ENCODE measurements around the gene OCIAD1. TPM values are rescaled to one million over a fixed set of nuclear protein-coding genes. Genes with fewer than 3 reads are reported as not detected.
A peak's percentile ranks its signal among the peaks of the same experiment; 100 is the strongest.

Gene OCIAD1
- total and polyA plus RNA-seq, 4 donors: 52.4 to 114 (median 82.6) TPM

GRCh38 chr4:48827622-48828021 lies 3.3 kb upstream of the OCIAD1 start:
- H3K36me3 ChIP-seq (ENCODE audit: control insufficient read depth in 4 of 4, insufficient read depth in 3 of 4, low read depth in 1 of 4, low read length in 3 of 4): no peaks in the 10 kb centered on the region
- no peak for DNase-seq (ENCODE audit: low spot score)

GRCh38 chr4:48831532-48832030 lies 693 bp downstream of the OCIAD1 start:
- WGBS: under 1% methylated on average over 10 of the region's 10 CpGs
- DNase-seq (ENCODE audit: low spot score): no peak
- H3K9ac ChIP-seq (ENCODE audit: low read depth in 1 of 2, low read length in 2 of 2): peak overlapping the region; percentile 94 to 96
- no peaks in the 10 kb centered on the region for H3K27me3 ChIP-seq (ENCODE audit: control insufficient read depth in 4 of 4, insufficient read depth in 4 of 4, low read length in 3 of 4)
- no peaks in the 10 kb centered on the region for H3K9me3 ChIP-seq (ENCODE audit: control insufficient read depth in 4 of 4, low read length in 3 of 4)
- TF ChIP-seq JUND (IDR thresholded peaks at IDR 0.05) (no peak), NR2F2 (IDR thresholded peaks at IDR 0.05) (no peak), TAF1 (conservative IDR thresholded peaks at IDR 0.05) (no peak), FOXA1 (IDR thresholded peaks at IDR 0.05) (no peak)
- H3K4me1 ChIP-seq (ENCODE audit: control insufficient read depth in 4 of 4, insufficient read depth in 4 of 4, low read length in 3 of 4): peaks cover 0 to 9% (median 0%) of the 10 kb centered on the region in 4 donors
- H3K4me3 ChIP-seq (ENCODE audit: low read depth in 1 of 3, low read length in 3 of 3): peak overlapping the region; percentile 63 to 97 (median 94)
- peaks cover 4 to 20% (median 5%) of the 10 kb centered on the region in 4 donors for H3K36me3 ChIP-seq (ENCODE audit: control insufficient read depth in 4 of 4, insufficient read depth in 3 of 4, low read depth in 1 of 4, low read length in 3 of 4)
- H3K27ac ChIP-seq (ENCODE audit: low read depth in 1 of 2, low read length in 2 of 2): peak overlapping the region; percentile 92 to 96

More at GRCh38 chr4:48827622-48828021, 3.3 kb upstream of the OCIAD1 start:
- Histone ChIP-seq H3K27me3 (ENCODE audit: control insufficient read depth in 4 of 4, insufficient read depth in 4 of 4, low read length in 3 of 4) (no peaks in the 10 kb centered on the region), H3K9me3 (ENCODE audit: control insufficient read depth in 4 of 4, low read length in 3 of 4) (no peaks in the 10 kb centered on the region), H3K4me1 (ENCODE audit: control insufficient read depth in 4 of 4, insufficient read depth in 4 of 4, low read length in 3 of 4) (peaks cover 0 to 6% (median 0%) of the 10 kb centered on the region in 4 donors), H3K4me3 (ENCODE audit: low read depth in 1 of 3, low read length in 3 of 3) (no peak overlapping the region), H3K27ac (ENCODE audit: low read depth in 1 of 2, low read length in 2 of 2) (no peak overlapping the region), H3K9ac (ENCODE audit: low read depth in 1 of 2, low read length in 2 of 2) (no peak overlapping the region)
- 94% methylated on average over 5 of the region's 5 CpGs for whole genome bisulfite sequencing
- TF ChIP-seq HNF4G (IDR thresholded peaks at IDR 0.05) (no peak), RXRA (IDR thresholded peaks at IDR 0.05) (no peak), YY1 (IDR thresholded peaks at IDR 0.05) (no peak)

GRCh38 chr4:48832571-48832970 lies 1.7 kb downstream of the OCIAD1 start:
- Histone ChIP-seq H3K27ac (ENCODE audit: low read depth in 1 of 2, low read length in 2 of 2) (no peak overlapping the region), H3K27me3 (ENCODE audit: control insufficient read depth in 4 of 4, insufficient read depth in 4 of 4, low read length in 3 of 4) (no peaks in the 10 kb centered on the region), H3K4me1 (ENCODE audit: control insufficient read depth in 4 of 4, insufficient read depth in 4 of 4, low read length in 3 of 4) (peaks cover 0 to 9% (median 0%) of the 10 kb centered on the region in 4 donors), H3K9me3 (ENCODE audit: control insufficient read depth in 4 of 4, low read length in 3 of 4) (no peaks in the 10 kb centered on the region), H3K36me3 (ENCODE audit: control insufficient read depth in 4 of 4, insufficient read depth in 3 of 4, low read depth in 1 of 4, low read length in 3 of 4) (peaks cover 4 to 23% (median 7%) of the 10 kb centered on the region in 4 donors), H3K4me3 (ENCODE audit: low read depth in 1 of 3, low read length in 3 of 3) (peak overlapping the region in 1 of 3 donors; percentile 94), H3K9ac (ENCODE audit: low read depth in 1 of 2, low read length in 2 of 2) (no peak overlapping the region)
- 88% methylated on average over 5 of the region's 5 CpGs for WGBS
- TF ChIP-seq JUND (IDR thresholded peaks at IDR 0.05) (no peak), SP1 (IDR thresholded peaks at IDR 0.05) (no peak), NR2F2 (IDR thresholded peaks at IDR 0.05) (no peak), GABPA (IDR thresholded peaks at IDR 0.05 in 1 of 2, conservative IDR thresholded peaks at IDR 0.05 in 1 of 2) (no peak), HNF4A (conservative IDR thresholded peaks at IDR 0.05) (no peak), ATF3 (IDR thresholded peaks at IDR 0.05) (no peak), FOXA2 (IDR thresholded peaks at IDR 0.05) (no peak), YY1 (IDR thresholded peaks at IDR 0.05) (no peak), FOXA1 (IDR thresholded peaks at IDR 0.05) (no peak), CTCF (IDR thresholded peaks at IDR 0.05; ENCODE audit: low read depth, low read length, missing input control) (no peak), EGR1 (IDR thresholded peaks at IDR 0.05; ENCODE audit: low read depth in 2 of 2) (no peak), RAD21 (IDR thresholded peaks at IDR 0.05) (no peak), HNF4G (IDR thresholded peaks at IDR 0.05) (no peak), TAF1 (conservative IDR thresholded peaks at IDR 0.05) (no peak), RXRA (IDR thresholded peaks at IDR 0.05) (no peak)
- TF ChIP-seq, protein P1, sequence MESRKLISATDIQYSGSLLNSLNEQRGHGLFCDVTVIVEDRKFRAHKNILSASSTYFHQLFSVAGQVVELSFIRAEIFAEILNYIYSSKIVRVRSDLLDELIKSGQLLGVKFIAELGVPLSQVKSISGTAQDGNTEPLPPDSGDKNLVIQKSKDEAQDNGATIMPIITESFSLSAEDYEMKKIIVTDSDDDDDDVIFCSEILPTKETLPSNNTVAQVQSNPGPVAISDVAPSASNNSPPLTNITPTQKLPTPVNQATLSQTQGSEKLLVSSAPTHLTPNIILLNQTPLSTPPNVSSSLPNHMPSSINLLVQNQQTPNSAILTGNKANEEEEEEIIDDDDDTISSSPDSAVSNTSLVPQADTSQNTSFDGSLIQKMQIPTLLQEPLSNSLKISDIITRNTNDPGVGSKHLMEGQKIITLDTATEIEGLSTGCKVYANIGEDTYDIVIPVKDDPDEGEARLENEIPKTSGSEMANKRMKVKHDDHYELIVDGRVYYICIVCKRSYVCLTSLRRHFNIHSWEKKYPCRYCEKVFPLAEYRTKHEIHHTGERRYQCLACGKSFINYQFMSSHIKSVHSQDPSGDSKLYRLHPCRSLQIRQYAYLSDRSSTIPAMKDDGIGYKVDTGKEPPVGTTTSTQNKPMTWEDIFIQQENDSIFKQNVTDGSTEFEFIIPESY (IDR thresholded peaks at IDR 0.05): no peak
- TF ChIP-seq, protein P2, sequence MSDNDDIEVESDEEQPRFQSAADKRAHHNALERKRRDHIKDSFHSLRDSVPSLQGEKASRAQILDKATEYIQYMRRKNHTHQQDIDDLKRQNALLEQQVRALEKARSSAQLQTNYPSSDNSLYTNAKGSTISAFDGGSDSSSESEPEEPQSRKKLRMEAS (IDR thresholded peaks at IDR 0.05): no peak
- TF ChIP-seq, protein P3, sequence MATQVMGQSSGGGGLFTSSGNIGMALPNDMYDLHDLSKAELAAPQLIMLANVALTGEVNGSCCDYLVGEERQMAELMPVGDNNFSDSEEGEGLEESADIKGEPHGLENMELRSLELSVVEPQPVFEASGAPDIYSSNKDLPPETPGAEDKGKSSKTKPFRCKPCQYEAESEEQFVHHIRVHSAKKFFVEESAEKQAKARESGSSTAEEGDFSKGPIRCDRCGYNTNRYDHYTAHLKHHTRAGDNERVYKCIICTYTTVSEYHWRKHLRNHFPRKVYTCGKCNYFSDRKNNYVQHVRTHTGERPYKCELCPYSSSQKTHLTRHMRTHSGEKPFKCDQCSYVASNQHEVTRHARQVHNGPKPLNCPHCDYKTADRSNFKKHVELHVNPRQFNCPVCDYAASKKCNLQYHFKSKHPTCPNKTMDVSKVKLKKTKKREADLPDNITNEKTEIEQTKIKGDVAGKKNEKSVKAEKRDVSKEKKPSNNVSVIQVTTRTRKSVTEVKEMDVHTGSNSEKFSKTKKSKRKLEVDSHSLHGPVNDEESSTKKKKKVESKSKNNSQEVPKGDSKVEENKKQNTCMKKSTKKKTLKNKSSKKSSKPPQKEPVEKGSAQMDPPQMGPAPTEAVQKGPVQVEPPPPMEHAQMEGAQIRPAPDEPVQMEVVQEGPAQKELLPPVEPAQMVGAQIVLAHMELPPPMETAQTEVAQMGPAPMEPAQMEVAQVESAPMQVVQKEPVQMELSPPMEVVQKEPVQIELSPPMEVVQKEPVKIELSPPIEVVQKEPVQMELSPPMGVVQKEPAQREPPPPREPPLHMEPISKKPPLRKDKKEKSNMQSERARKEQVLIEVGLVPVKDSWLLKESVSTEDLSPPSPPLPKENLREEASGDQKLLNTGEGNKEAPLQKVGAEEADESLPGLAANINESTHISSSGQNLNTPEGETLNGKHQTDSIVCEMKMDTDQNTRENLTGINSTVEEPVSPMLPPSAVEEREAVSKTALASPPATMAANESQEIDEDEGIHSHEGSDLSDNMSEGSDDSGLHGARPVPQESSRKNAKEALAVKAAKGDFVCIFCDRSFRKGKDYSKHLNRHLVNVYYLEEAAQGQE (IDR thresholded peaks at IDR 0.05): no peak
- DNase-seq (ENCODE audit: low spot score): no peak

All from liver (tissue), 9 donors.